Measurements from ENCODE around the gene FAM174C. TPM values are rescaled to one million over a fixed set of nuclear protein-coding genes. Genes with fewer than 3 reads are reported as not detected.
A peak's percentile ranks its signal among the peaks of the same experiment; 100 is the strongest.

Gene FAM174C
- total RNA-seq, 4 donors from 2014 or later, result 50.8 to 114 (median 64.6) TPM

- Histone ChIP-seq H3K36me3 (peaks cover 47 to 50% of the 10 kb centered on the region in 2 donors), H3K4me3 (replicated peaks in 1 of 3) (peak overlapping the region in 2 of 3 donors; percentile 46 to 74), H3K4me1 (peaks cover 28 to 46% of the 10 kb centered on the region in 2 donors), H3K27ac (peak overlapping the region; percentile 80 to 99 (median 98)), H3K9me3 (no peaks in the 10 kb centered on the region), H3K27me3 (no peaks in the 10 kb centered on the region)
- WGBS, 2 donors, result 23 to 30% methylated on average over 19 to 26 of the region's 43 CpGs
- no peak for DNase-seq
- intact Hi-C loops (cut with DNase I), result loop anchor here (2.0 to 5.0 kb wide), 2 partner anchors 79 to 131 kb away; partner anchors contain the start of gene DAZAP1
- TF ChIP-seq CTCF (IDR thresholded peaks at IDR 0.05) (no peak), POLR2A (IDR thresholded peaks at IDR 0.05) (no peak)
Measured at GRCh38 chr19:1275976-1276627, 772 bp downstream of the FAM174C start.

DNA sequence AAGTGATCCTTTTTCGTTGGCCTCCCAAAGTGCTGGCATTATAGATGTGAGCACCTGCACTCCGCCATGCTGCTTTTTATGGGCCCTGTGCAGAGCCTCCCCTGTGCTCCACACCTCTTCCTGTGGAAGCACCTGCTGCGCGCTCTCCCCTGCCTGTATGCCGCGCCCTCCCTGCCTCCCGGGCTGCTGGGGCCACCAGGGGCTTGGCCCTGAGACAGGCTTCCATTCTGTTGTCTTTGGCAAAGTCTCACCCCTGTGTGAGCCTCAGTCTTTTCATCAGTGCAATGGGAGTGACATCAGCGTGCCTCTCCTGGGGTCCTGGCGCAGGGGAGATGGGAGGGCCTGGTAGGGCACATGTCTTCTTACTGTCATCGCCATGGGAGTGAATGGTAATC, 1.3 kb downstream of the FAM174C start:
- 75 to 77% methylated on average over 9 to 10 of the region's 10 CpGs for WGBS, 2 donors
- H3K36me3 ChIP-seq, result peaks cover 42 to 45% of the 10 kb centered on the region in 2 donors
- TF ChIP-seq POLR2A (IDR thresholded peaks at IDR 0.05), result no peak
- TF ChIP-seq CTCF (IDR thresholded peaks at IDR 0.05), result no peak
- DNase-seq, result no peak
- peak overlapping the region in 1 of 3 donors; percentile 74 for H3K4me3 ChIP-seq (replicated peaks in 1 of 3)
- H3K27me3 ChIP-seq, result no peaks in the 10 kb centered on the region
- intact Hi-C loops (cut with DNase I), result loop anchor here (2.0 to 5.0 kb wide), 2 partner anchors 78 to 131 kb away; partner anchors contain the start of gene DAZAP1
- H3K9me3 ChIP-seq, result no peaks in the 10 kb centered on the region
- H3K4me1 ChIP-seq, result peaks cover 23 to 41% of the 10 kb centered on the region in 2 donors
- H3K27ac ChIP-seq, result peak overlapping the region in 2 of 3 donors; percentile 80 to 99

DNA sequence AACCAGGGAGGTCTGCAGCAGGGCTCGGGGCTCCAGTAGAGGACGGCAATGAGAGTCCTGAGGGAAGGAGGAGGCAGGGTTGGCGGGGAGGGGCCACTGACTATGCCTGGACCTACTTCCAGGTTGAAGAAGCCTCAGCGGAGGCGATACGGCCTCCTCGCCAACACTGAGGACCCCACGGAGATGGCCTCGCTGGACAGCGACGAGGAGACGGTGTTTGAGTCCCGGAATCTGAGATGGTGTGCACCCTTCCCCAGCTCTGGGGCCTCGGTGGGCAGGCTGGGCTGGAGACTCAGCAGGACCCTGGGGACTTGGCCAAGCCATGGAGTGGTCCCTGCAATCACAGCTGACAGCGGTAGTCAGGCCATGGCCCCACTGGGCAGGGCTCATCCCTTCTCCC, 1.7 kb downstream of the FAM174C start:
- no peak for DNase-seq
- H3K27ac ChIP-seq, result no peak overlapping the region
- 95 to 97% methylated on average over 12 to 15 of the region's 15 CpGs for WGBS, 2 donors
- H3K36me3 ChIP-seq, result peaks cover 37 to 40% of the 10 kb centered on the region in 2 donors
- H3K27me3 ChIP-seq, result no peaks in the 10 kb centered on the region
- H3K9me3 ChIP-seq, result no peaks in the 10 kb centered on the region
- TF ChIP-seq CTCF (IDR thresholded peaks at IDR 0.05) (no peak), POLR2A (IDR thresholded peaks at IDR 0.05) (no peak)
- peaks cover 19 to 37% of the 10 kb centered on the region in 2 donors for H3K4me1 ChIP-seq
- H3K4me3 ChIP-seq (replicated peaks in 1 of 3), result no peak overlapping the region
- intact Hi-C loops (cut with DNase I), result loop anchor here (2.0 to 5.0 kb wide), 2 partner anchors 78 to 130 kb away; partner anchors contain the start of gene DAZAP1

DNA sequence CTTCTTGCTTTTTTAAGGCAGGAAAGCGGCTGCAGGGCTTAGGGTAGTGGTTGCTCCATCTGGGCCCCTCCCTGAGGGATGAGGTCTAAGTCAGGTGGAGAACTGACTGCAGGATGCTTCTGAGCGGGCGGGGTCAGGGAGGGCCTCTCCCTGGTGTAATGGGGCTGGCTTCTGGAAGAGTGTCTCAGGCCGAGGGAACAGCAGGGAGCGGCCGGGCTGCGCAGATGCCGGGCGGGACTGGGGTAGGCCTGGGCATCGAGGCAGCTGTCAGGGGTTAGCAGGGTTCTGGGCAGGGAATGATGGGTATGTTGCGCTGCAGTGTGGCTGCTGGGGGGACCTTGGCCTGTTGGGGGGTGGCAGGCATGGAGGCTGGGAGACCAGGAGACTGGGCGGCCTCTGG, 2.7 kb downstream of the FAM174C start:
- intact Hi-C loops (cut with DNase I), result loop anchor here (5.0 kb wide), 1 partner anchor 129 kb away; the partner anchor contains the start of gene DAZAP1
- no peaks in the 10 kb centered on the region for H3K9me3 ChIP-seq
- H3K36me3 ChIP-seq, result peaks cover 27 to 30% of the 10 kb centered on the region in 2 donors
- no peak for DNase-seq
- no peak for TF ChIP-seq POLR2A (IDR thresholded peaks at IDR 0.05)
- TF ChIP-seq CTCF (IDR thresholded peaks at IDR 0.05), result no peak
- H3K4me1 ChIP-seq, result peaks cover 19 to 28% of the 10 kb centered on the region in 2 donors
- H3K27me3 ChIP-seq, result no peaks in the 10 kb centered on the region
- 85 to 90% methylated on average over 11 to 12 of the region's 12 CpGs for whole genome bisulfite sequencing, 2 donors
- no peak overlapping the region for H3K27ac ChIP-seq
- no peak overlapping the region for H3K4me3 ChIP-seq (replicated peaks in 1 of 3)

Data from thyroid gland (tissue), 4 donors.